K562 (cell line): ENCODE measurements around the gene EPHA4. TPM values are rescaled to one million over a fixed set of nuclear protein-coding genes. Genes with fewer than 3 reads are reported as not detected.

ENCODE experiments used
- ATAC-seq: fragments of 200-7000 bp; cut with Tn5 transposase; 3 replicates; pipeline ENCODE4 v1.9.1; 2020; ENCODE audit warnings: moderate library complexity
- BruUV-seq: library from RNA; stranded (reverse); fragments of 400-500 nt; replicated peaks from 2 replicates; lab custom pipeline; 2021; lab: Mats Ljungman, UMichigan
- CTCF ChIA-PET: fragments of 300-600 bp; formaldehyde crosslinking; extraction: SDS; loops from one replicate; lab custom pipeline; 2021; ENCODE audit warnings: low intra/inter-chr PET ratio; lab: Yijun Ruan, JAX
- POLR2A ChIA-PET: fragments of 300-600, 350-650 bp; sonication (Branson Sonifier 250); formaldehyde crosslinking; extraction: SDS; loops from one replicate; lab custom pipeline; 2021; ENCODE audit warnings: antibody characterized with exemption, inconsistent platforms; lab: Yijun Ruan, JAX
- DNase-seq, 4 experiments: peaks; one replicate each; pipeline versions ENCODE4 v3.0.0 to v3.0.0-alpha.2; 2011 to 2018; ENCODE audit warnings: low spot score in 3 of 4, mixed read lengths in 3 of 4; ENCODE audit errors: extremely low read depth in 1 of 4
- FAIRE-seq: peaks from 2 replicates; lab custom pipeline; 2011; peaks lifted over from hg19 to GRCh38; lab: Jason Lieb, UNC
- H2AFZ ChIP-seq: 2 replicates; pipeline ENCODE4 v1.6.0; 2011; ENCODE audit warnings: low read depth, low read length, control low read depth, inconsistent platforms
- H3K27ac ChIP-seq: fragments of 200-600 bp; 3 replicates; pipeline ENCODE4 v1.8.0; 2011; ENCODE audit warnings: low read depth, mild to moderate bottlenecking, control low read depth, inconsistent platforms, low read length, moderate library complexity, mixed read lengths; ENCODE audit errors: extremely low read depth
- H3K27me3 ChIP-seq, 2 experiments: fragments of 300-600 bp in 1 of 2; 2 replicates in 1 of 2; 3 replicates in 1 of 2; pipeline versions ENCODE4 v1.6.0 to v1.8.0; 2011; ENCODE audit warnings: inconsistent platforms in 2 of 2, low read length in 2 of 2, mild to moderate bottlenecking in 1 of 2, mixed read lengths in 1 of 2, moderate library complexity in 1 of 2; ENCODE audit not compliant: control insufficient read depth in 2 of 2, insufficient read depth in 2 of 2
- H3K36me3 ChIP-seq: fragments of 300-600 bp; 3 replicates; pipeline ENCODE4 v1.8.0; 2011; ENCODE audit warnings: mild to moderate bottlenecking, low read length, inconsistent platforms; ENCODE audit not compliant: control insufficient read depth, insufficient read depth
- H3K4me1 ChIP-seq, 2 experiments: fragments of 200-600 bp in 1 of 2; replicated peaks in 1 of 2; 2 replicates in 1 of 2; 3 replicates in 1 of 2; pipeline versions ENCODE4 v1.5.1 to v1.8.0; 2011; ENCODE audit warnings: inconsistent platforms in 2 of 2, low read length in 2 of 2, mild to moderate bottlenecking in 1 of 2, mixed read lengths in 1 of 2, moderate library complexity in 1 of 2; ENCODE audit not compliant: control insufficient read depth in 2 of 2, insufficient read depth in 2 of 2
- H3K4me2 ChIP-seq: 2 replicates; pipeline ENCODE4 v1.6.1; 2011; ENCODE audit warnings: low read length, control low read depth, inconsistent platforms, mixed read lengths; ENCODE audit not compliant: insufficient read depth
- H3K4me3 ChIP-seq: fragments of 200-600 bp; sonication (generic), shearing (Covaris generic); 2 replicates; pipeline ENCODE4 v1.5.1; 2016; ENCODE audit warnings: control low read depth, inconsistent platforms
- H3K79me2 ChIP-seq: fragments of 200-600 bp; 3 replicates; pipeline ENCODE4 v1.8.0; 2011; ENCODE audit warnings: low read length, inconsistent platforms; ENCODE audit not compliant: control insufficient read depth, insufficient read depth
- H3K9ac ChIP-seq, 2 experiments: 2 replicates each; pipeline versions ENCODE4 v1.6.0 to v1.6.1; 2011; ENCODE audit warnings: low read depth in 2 of 2, low read length in 2 of 2, control low read depth in 1 of 2, inconsistent platforms in 1 of 2, mild to moderate bottlenecking in 1 of 2, mixed read lengths in 1 of 2; ENCODE audit not compliant: insufficient read depth in 1 of 2
- H3K9me1 ChIP-seq: one replicate; pipeline ENCODE4 v1.6.0; 2011; ENCODE audit warnings: inconsistent platforms, mild to moderate bottlenecking, low read length, moderate library complexity; ENCODE audit not compliant: control insufficient read depth, insufficient read depth
- H3K9me3 ChIP-seq: replicated peaks from 2 replicates; pipeline ENCODE4 v1.5.1; 2011; ENCODE audit warnings: low read depth, low read length, inconsistent platforms; ENCODE audit not compliant: control insufficient read depth, insufficient read depth
- H4K20me1 ChIP-seq: replicated peaks from 2 replicates; pipeline ENCODE4 v1.6.1; 2011; ENCODE audit warnings: low read length, inconsistent platforms, mixed read lengths; ENCODE audit not compliant: control insufficient read depth, insufficient read depth
- BRD9 ChIP-seq: fragments of 450-650 bp; IDR thresholded peaks from 2 replicates; pipeline ENCODE4 v1.6.1; 2018; ENCODE audit warnings: low read depth; ENCODE audit not compliant: partially characterized antibody
- CBFB ChIP-seq: sonication (generic); formaldehyde crosslinking; IDR thresholded peaks from 2 replicates; pipeline ENCODE4 v1.4.0; 2020; ENCODE audit warnings: mild to moderate bottlenecking, missing genetic modification reagents
- CBX5 ChIP-seq: IDR thresholded peaks from 2 replicates; pipeline ENCODE4 v1.6.1; 2014; ENCODE audit warnings: low read depth, borderline replicate concordance
- NCOR1 ChIP-seq: fragments of 450-650 bp; IDR thresholded peaks from 2 replicates; pipeline ENCODE4 v1.6.1; 2016; ENCODE audit warnings: mild to moderate bottlenecking, moderate library complexity
- PTRF ChIP-seq: fragments of 450-650 bp; IDR thresholded peaks from 2 replicates; pipeline ENCODE4 v1.6.1; 2016; ENCODE audit warnings: mild to moderate bottlenecking, missing genetic modification characterization, missing compliant biosample characterization
- RB1 ChIP-seq: fragments of 450-650 bp; IDR thresholded peaks from 2 replicates; pipeline ENCODE4 v1.6.1; 2017; ENCODE audit warnings: low read depth, mild to moderate bottlenecking
- RBM22 ChIP-seq: fragments of 200-400 bp; formaldehyde crosslinking; IDR thresholded peaks from 2 replicates; pipeline ENCODE4 v1.6.1; 2018; ENCODE audit warnings: low read length, low read depth; ENCODE audit not compliant: poor library complexity, severe bottlenecking
- STAT5B ChIP-seq: fragments of 250-450 bp; sonication (Bioruptor Pico); IDR thresholded peaks from 2 replicates; pipeline ENCODE4 v1.8.0; 2021; ENCODE audit warnings: mild to moderate bottlenecking, inconsistent platforms
- TEAD2 ChIP-seq: fragments of 450-650 bp; IDR thresholded peaks from 2 replicates; pipeline ENCODE4 v1.6.1; 2016; ENCODE audit warnings: missing genetic modification characterization, control low read depth, missing compliant biosample characterization
- VEZF1 ChIP-seq: fragments of 200-800 bp; sonication (Bioruptor generic); IDR thresholded peaks from 2 replicates; pipeline ENCODE4 v1.6.1; 2017; ENCODE audit warnings: missing genetic modification characterization, missing compliant biosample characterization
- ZMIZ1 ChIP-seq, 2 experiments: fragments of 150-350 bp in 1 of 2; IDR thresholded peaks; 2 replicates each; pipeline ENCODE4 v1.6.1; 2012 to 2016; ENCODE audit warnings: low read depth in 2 of 2, low read length in 2 of 2, mild to moderate bottlenecking in 1 of 2, moderate library complexity in 1 of 2
- ZNF561 ChIP-seq: fragments of 450-650 bp; formaldehyde crosslinking; conservative IDR thresholded peaks from 2 replicates; pipeline ENCODE4 v1.4.0; 2020; ENCODE audit warnings: mild to moderate bottlenecking, moderate library complexity
- WGBS: fragments of 100-300 bp; shearing (Covaris generic); methylation state at CpG from one replicate; pipeline ENCODE4 v1.1.6; 2016; ENCODE audit warnings: low coverage, mixed read lengths; ENCODE audit not compliant: insufficient coverage; ENCODE audit errors: missing lambda C conversion rate; 5-methylcytosine and 5-hydroxymethylcytosine counted together
- in situ Hi-C: fragments of 300-500 bp; cut with MboI; formaldehyde crosslinking; loops from 4 replicates; pipeline ENCODE4 v1.15.0; 2018; ENCODE audit warnings: inconsistent platforms, mixed read lengths
- intact Hi-C: fragments of 100-400 bp; cut with micrococcal nuclease; formaldehyde crosslinking; loops from 2 replicates; pipeline ENCODE4 v1.14.2; 2022
- polyA plus RNA-seq, 8 experiments: library from polyadenylated mRNA; depleted of rRNA in 4 of 8; stranded (reverse) in 5 of 8; unstranded in 3 of 8; fragments of >200 nt; fragmentation: Nextera tagmentation in 2 of 8; fragmentation: Illumina TruSeq in 1 of 8; extraction: Ambion mirVana in 2 of 8; extraction: Trizol in 1 of 8; gene quantifications; 2 replicates each; pipeline versions ENCODE4 v1.2.1 to v1.2.3, GENCODE V29; 2011 to 2014; ENCODE audit warnings: inconsistent platforms in 1 of 8, missing spikeins in 1 of 8
- total RNA-seq, 7 experiments: library from RNA; depleted of rRNA in 6 of 7; stranded (reverse); fragments of >200 nt in 6 of 7; fragmentation: Illumina TruSeq in 2 of 7; extraction: Trizol in 2 of 7; gene quantifications; 2 replicates each; pipeline versions ENCODE4 v1.2.1 to v1.2.3, GENCODE V29; 2011 to 2021; ENCODE audit warnings: low replicate concordance in 1 of 7

Gene EPHA4
- total and polyA plus RNA-seq, 9 of the 15 experiments (the other 6 are each of a cell fraction or from before 2014, with no cell fraction given), result 0.07 to 0.09 (median 0.07) TPM; not detected in 6

GRCh38 chr2:221431477-221431876 is 140.6 kb downstream of the EPHA4 start:
- POLR2A ChIA-PET, result no interaction called here

GRCh38 chr2:221429741-221430491 is 142.2 kb downstream of the EPHA4 start:
- FAIRE-seq, result no peak
- no peak for ATAC-seq
- no peaks in the 10 kb centered on the region for H3K79me2 ChIP-seq
- no peaks in the 10 kb centered on the region for H3K9me3 ChIP-seq
- CTCF ChIA-PET, result no interaction called here
- H3K27ac ChIP-seq, result no peak overlapping the region
- H3K4me1 ChIP-seq, result no peaks in the 10 kb centered on the region
- H3K9me1 ChIP-seq, result no peaks in the 10 kb centered on the region
- no peaks in the 10 kb centered on the region for H3K27me3 ChIP-seq
- no TSS peak for BruUV-seq
- H3K4me3 ChIP-seq, result no peak overlapping the region
- H3K36me3 ChIP-seq, result no peaks in the 10 kb centered on the region
- intact Hi-C loops, result no loop called here
- POLR2A ChIA-PET, result no interaction called here
- H3K9ac ChIP-seq, result no peak overlapping the region
- no peak overlapping the region for H2AFZ ChIP-seq
- H3K4me2 ChIP-seq, result no peak overlapping the region
- in situ Hi-C loops, result no loop called here
- 3% methylated on average over 5 of the region's 7 CpGs for WGBS
- no peak for DNase-seq
- H4K20me1 ChIP-seq, result no peaks in the 10 kb centered on the region
- TF ChIP-seq PTRF (tag) (no peak), STAT5B (CRISPR knock-in tag) (no peak), RB1 (no peak), ZMIZ1 (IDR thresholded peaks at IDR 0.05; ENCODE audit: low read depth in 2 of 2, low read length in 2 of 2) (no peak), TEAD2 (tag) (no peak), VEZF1 (CRISPR knock-in tag) (no peak), ZNF561 (CRISPR knock-in tag) (no peak), CBX5 (no peak), NCOR1 (no peak), RBM22 (no peak)

More at GRCh38 chr2:221431477-221431876, 140.6 kb downstream of the EPHA4 start:
- ATAC-seq, result no peak
- CTCF ChIA-PET, result no interaction called here
- in situ Hi-C loops, result no loop called here
- no peak for DNase-seq
- FAIRE-seq, result no peak
- no peaks in the 10 kb centered on the region for H3K79me2 ChIP-seq
- no peak overlapping the region for H3K4me2 ChIP-seq
- intact Hi-C loops, result no loop called here
- H3K9me3 ChIP-seq, result no peaks in the 10 kb centered on the region
- H3K9me1 ChIP-seq, result no peaks in the 10 kb centered on the region
- H3K4me3 ChIP-seq, result no peak overlapping the region
- no peak overlapping the region for H2AFZ ChIP-seq
- no peak overlapping the region for H3K27ac ChIP-seq
- no peak overlapping the region for H3K9ac ChIP-seq
- no peaks in the 10 kb centered on the region for H3K4me1 ChIP-seq
- no peaks in the 10 kb centered on the region for H4K20me1 ChIP-seq
- WGBS, result 3% methylated on average over 3 of the region's 3 CpGs
- no peak for TF ChIP-seq BRD9
- TF ChIP-seq CBFB (CRISPR knock-in tag), result no peak
- TF ChIP-seq STAT5B (CRISPR knock-in tag), result no peak
- no peaks in the 10 kb centered on the region for H3K27me3 ChIP-seq
- H3K36me3 ChIP-seq, result no peaks in the 10 kb centered on the region
- no TSS peak for BruUV-seq
